ENCODE results near the gene PAFAH1B2. TPM values are rescaled to one million over a fixed set of nuclear protein-coding genes. Genes with fewer than 3 reads are reported as not detected.
"Not testable (repeated sequence)": the region's sequence is repeated elsewhere in the genome, so short reads cannot be mapped to it uniquely, and the experiment has no call there.

PAFAH1B2 gene
- total RNA-seq, 1 donor from 2014 or later: 81.0 TPM

- no peak overlapping the region for H3K4me3 Mint-ChIP-seq
These were observed 38.5 kb downstream of the PAFAH1B2 start for GRCh38 chr11:117182551-117182935.

GRCh38 chr11:117183178-117183577 is 39.1 kb downstream of the PAFAH1B2 start:
- DNase-seq; intact Hi-C loops (cut with micrococcal nuclease); H3K4me3 Mint-ChIP-seq; H3K9me3 Mint-ChIP-seq; H3K36me3 Mint-ChIP-seq (ENCODE audit: low read depth); H3K27ac Mint-ChIP-seq; H3K27me3 Mint-ChIP-seq: not testable (repeated sequence)
- peaks cover 17% of the 10 kb centered on the region for H3K4me1 Mint-ChIP-seq

More at GRCh38 chr11:117182551-117182935, 38.5 kb downstream of the PAFAH1B2 start:
- peaks cover 23% of the 10 kb centered on the region for H3K4me1 Mint-ChIP-seq
- no peak for DNase-seq
- no peaks in the 10 kb centered on the region for H3K9me3 Mint-ChIP-seq
- no peak overlapping the region for H3K27ac Mint-ChIP-seq
- no peaks in the 10 kb centered on the region for H3K27me3 Mint-ChIP-seq
- intact Hi-C loops (cut with micrococcal nuclease): no loop called here
- peaks cover 9% of the 10 kb centered on the region for H3K36me3 Mint-ChIP-seq (ENCODE audit: low read depth)

- no peak overlapping the region for H3K27ac Mint-ChIP-seq
- H3K27me3 Mint-ChIP-seq: no peaks in the 10 kb centered on the region
- no peaks in the 10 kb centered on the region for H3K9me3 Mint-ChIP-seq
- peaks cover 17% of the 10 kb centered on the region for H3K4me1 Mint-ChIP-seq
- intact Hi-C loops (cut with micrococcal nuclease): no loop called here
- H3K36me3 Mint-ChIP-seq (ENCODE audit: low read depth): peaks cover 11% of the 10 kb centered on the region
- DNase-seq: no peak
- no peak overlapping the region for H3K4me3 Mint-ChIP-seq
These were observed 39.8 kb downstream of the PAFAH1B2 start for GRCh38 chr11:117183724-117184349.

GRCh38 chr11:117185736-117186430 is 41.8 kb downstream of the PAFAH1B2 start:
- Mint-ChIP-seq H3K27ac (no peak overlapping the region), H3K4me1 (peaks cover 3% of the 10 kb centered on the region), H3K27me3 (no peaks in the 10 kb centered on the region), H3K36me3 (ENCODE audit: low read depth) (peaks cover 14% of the 10 kb centered on the region), H3K4me3 (no peak overlapping the region), H3K9me3 (no peaks in the 10 kb centered on the region)
- no peak for DNase-seq
- intact Hi-C loops (cut with micrococcal nuclease): no loop called here

- intact Hi-C loops (cut with micrococcal nuclease): no loop called here
- Mint-ChIP-seq H3K4me3 (no peak overlapping the region), H3K4me1 (no peaks in the 10 kb centered on the region), H3K27me3 (no peaks in the 10 kb centered on the region), H3K27ac (no peak overlapping the region), H3K9me3 (no peaks in the 10 kb centered on the region), H3K36me3 (ENCODE audit: low read depth) (peaks cover 14% of the 10 kb centered on the region)
- no peak for DNase-seq
These were observed 42.3 kb downstream of the PAFAH1B2 start for GRCh38 chr11:117186431-117186761.

GRCh38 chr11:117187007-117187406 is 42.9 kb downstream of the PAFAH1B2 start:
- no peaks in the 10 kb centered on the region for H3K4me1 Mint-ChIP-seq
- no peaks in the 10 kb centered on the region for H3K27me3 Mint-ChIP-seq
- intact Hi-C loops (cut with micrococcal nuclease): no loop called here
- no peak for DNase-seq
- H3K9me3 Mint-ChIP-seq: no peaks in the 10 kb centered on the region
- peaks cover 15% of the 10 kb centered on the region for H3K36me3 Mint-ChIP-seq (ENCODE audit: low read depth)
- no peak overlapping the region for H3K27ac Mint-ChIP-seq
- H3K4me3 Mint-ChIP-seq: no peak overlapping the region

GRCh38 chr11:117187428-117187798 is 43.3 kb downstream of the PAFAH1B2 start:
- H3K27me3 Mint-ChIP-seq: no peaks in the 10 kb centered on the region
- no peak for DNase-seq

GRCh38 chr11:117187799-117188481 is 43.9 kb downstream of the PAFAH1B2 start:
- no peak for DNase-seq
- H3K27me3 Mint-ChIP-seq: no peaks in the 10 kb centered on the region
- H3K4me1 Mint-ChIP-seq: no peaks in the 10 kb centered on the region
- H3K36me3 Mint-ChIP-seq (ENCODE audit: low read depth): peaks cover 17% of the 10 kb centered on the region
- intact Hi-C loops (cut with micrococcal nuclease): no loop called here
- H3K9me3 Mint-ChIP-seq: no peaks in the 10 kb centered on the region
- H3K27ac Mint-ChIP-seq: no peak overlapping the region
- H3K4me3 Mint-ChIP-seq: no peak overlapping the region

More at GRCh38 chr11:117187428-117187798, 43.3 kb downstream of the PAFAH1B2 start:
- intact Hi-C loops (cut with micrococcal nuclease): no loop called here
- Mint-ChIP-seq H3K27ac (no peak overlapping the region), H3K4me1 (no peaks in the 10 kb centered on the region), H3K9me3 (no peaks in the 10 kb centered on the region), H3K4me3 (no peak overlapping the region), H3K36me3 (ENCODE audit: low read depth) (peaks cover 17% of the 10 kb centered on the region)

- H3K4me1 Mint-ChIP-seq: no peaks in the 10 kb centered on the region
- no peaks in the 10 kb centered on the region for H3K9me3 Mint-ChIP-seq
- peaks cover 18% of the 10 kb centered on the region for H3K36me3 Mint-ChIP-seq (ENCODE audit: low read depth)
- intact Hi-C loops (cut with micrococcal nuclease): no loop called here
- H3K27me3 Mint-ChIP-seq: no peaks in the 10 kb centered on the region
- H3K27ac Mint-ChIP-seq: no peak overlapping the region
- no peak overlapping the region for H3K4me3 Mint-ChIP-seq
- DNase-seq: no peak
These were observed 44.6 kb downstream of the PAFAH1B2 start for GRCh38 chr11:117188620-117189081.

- Mint-ChIP-seq H3K27me3 (no peaks in the 10 kb centered on the region), H3K9me3 (no peaks in the 10 kb centered on the region), H3K4me1 (no peaks in the 10 kb centered on the region), H3K27ac (no peak overlapping the region), H3K36me3 (ENCODE audit: low read depth) (peaks cover 13% of the 10 kb centered on the region), H3K4me3 (no peak overlapping the region)
- intact Hi-C loops (cut with micrococcal nuclease): no loop called here
- DNase-seq: no peak
These were observed 45.3 kb downstream of the PAFAH1B2 start for GRCh38 chr11:117189191-117189940.

- intact Hi-C loops (cut with micrococcal nuclease): no loop called here
- H3K4me1 Mint-ChIP-seq: no peaks in the 10 kb centered on the region
- H3K4me3 Mint-ChIP-seq: no peak overlapping the region
These were observed 46.0 kb downstream of the PAFAH1B2 start for GRCh38 chr11:117189941-117190544.

GRCh38 chr11:117191680-117192400 is 47.8 kb downstream of the PAFAH1B2 start:
- no peak overlapping the region for H3K27ac Mint-ChIP-seq
- intact Hi-C loops (cut with micrococcal nuclease): no loop called here
- H3K4me3 Mint-ChIP-seq: no peak overlapping the region
- no peaks in the 10 kb centered on the region for H3K9me3 Mint-ChIP-seq
- no peaks in the 10 kb centered on the region for H3K27me3 Mint-ChIP-seq
- H3K36me3 Mint-ChIP-seq (ENCODE audit: low read depth): peaks cover 15% of the 10 kb centered on the region
- peaks cover 3% of the 10 kb centered on the region for H3K4me1 Mint-ChIP-seq
- DNase-seq: no peak

More at GRCh38 chr11:117189941-117190544, 46.0 kb downstream of the PAFAH1B2 start:
- Mint-ChIP-seq H3K9me3 (no peaks in the 10 kb centered on the region), H3K27me3 (no peaks in the 10 kb centered on the region), H3K36me3 (ENCODE audit: low read depth) (peaks cover 13% of the 10 kb centered on the region), H3K27ac (no peak overlapping the region)
- no peak for DNase-seq

GRCh38 chr11:117192401-117192875 is 48.4 kb downstream of the PAFAH1B2 start:
- no peak for DNase-seq
- intact Hi-C loops (cut with micrococcal nuclease): no loop called here
- Mint-ChIP-seq H3K9me3 (no peaks in the 10 kb centered on the region), H3K4me3 (no peak overlapping the region), H3K4me1 (peaks cover 3% of the 10 kb centered on the region), H3K27ac (no peak overlapping the region), H3K36me3 (ENCODE audit: low read depth) (peaks cover 15% of the 10 kb centered on the region), H3K27me3 (no peaks in the 10 kb centered on the region)
